ENCODE results near the gene ACSF3.
"Not testable (repeated sequence)": the region's sequence is repeated elsewhere in the genome, so short reads cannot be mapped to it uniquely, and the experiment has no call there.

ACSF3 gene

DNA sequence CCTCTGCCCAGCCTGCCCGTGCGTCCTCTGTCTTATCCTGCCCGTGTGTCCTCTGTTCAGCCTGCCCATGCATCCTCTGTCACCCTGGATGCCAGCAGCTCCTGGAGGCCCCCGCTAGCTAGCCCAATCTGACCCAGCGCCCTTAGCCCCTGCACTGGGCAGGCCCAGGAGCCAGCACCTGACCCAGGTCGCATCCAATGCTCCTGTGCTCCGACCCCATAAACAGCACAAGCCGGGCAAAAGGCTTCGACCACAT is 91.0 kb downstream of the ACSF3 start:
- ChIA-PET CTCF (no interaction called here), POLR2A (no interaction called here)
- Histone ChIP-seq H3K9me3 (ENCODE audit: control insufficient read depth, insufficient read depth, low read depth, low read length) (no peaks in the 10 kb centered on the region), H3K27ac (ENCODE audit: extremely low read depth, low read depth, low read length) (no peak overlapping the region), H3K36me3 (ENCODE audit: control insufficient read depth in 2 of 2, insufficient read depth in 1 of 2, low read length in 2 of 2) (no peaks in the 10 kb centered on the region), H3K4me1 (ENCODE audit: control insufficient read depth, insufficient read depth, low read length) (no peaks in the 10 kb centered on the region), H3K4me3 (ENCODE audit: low read depth, low read length) (no peak overlapping the region)
- TF ChIP-seq ZNF585B (tag by site-specific recombination; IDR thresholded peaks at IDR 0.05) (no peak), ZNF701 (tag by site-specific recombination; IDR thresholded peaks at IDR 0.05) (no peak), ZNF366 (tag by site-specific recombination; conservative IDR thresholded peaks at IDR 0.05) (no peak), ZXDB (tag by site-specific recombination; IDR thresholded peaks at IDR 0.05) (no peak), ZNF670 (tag by site-specific recombination; IDR thresholded peaks at IDR 0.05; ENCODE audit: low read depth) (no peak)

DNA sequence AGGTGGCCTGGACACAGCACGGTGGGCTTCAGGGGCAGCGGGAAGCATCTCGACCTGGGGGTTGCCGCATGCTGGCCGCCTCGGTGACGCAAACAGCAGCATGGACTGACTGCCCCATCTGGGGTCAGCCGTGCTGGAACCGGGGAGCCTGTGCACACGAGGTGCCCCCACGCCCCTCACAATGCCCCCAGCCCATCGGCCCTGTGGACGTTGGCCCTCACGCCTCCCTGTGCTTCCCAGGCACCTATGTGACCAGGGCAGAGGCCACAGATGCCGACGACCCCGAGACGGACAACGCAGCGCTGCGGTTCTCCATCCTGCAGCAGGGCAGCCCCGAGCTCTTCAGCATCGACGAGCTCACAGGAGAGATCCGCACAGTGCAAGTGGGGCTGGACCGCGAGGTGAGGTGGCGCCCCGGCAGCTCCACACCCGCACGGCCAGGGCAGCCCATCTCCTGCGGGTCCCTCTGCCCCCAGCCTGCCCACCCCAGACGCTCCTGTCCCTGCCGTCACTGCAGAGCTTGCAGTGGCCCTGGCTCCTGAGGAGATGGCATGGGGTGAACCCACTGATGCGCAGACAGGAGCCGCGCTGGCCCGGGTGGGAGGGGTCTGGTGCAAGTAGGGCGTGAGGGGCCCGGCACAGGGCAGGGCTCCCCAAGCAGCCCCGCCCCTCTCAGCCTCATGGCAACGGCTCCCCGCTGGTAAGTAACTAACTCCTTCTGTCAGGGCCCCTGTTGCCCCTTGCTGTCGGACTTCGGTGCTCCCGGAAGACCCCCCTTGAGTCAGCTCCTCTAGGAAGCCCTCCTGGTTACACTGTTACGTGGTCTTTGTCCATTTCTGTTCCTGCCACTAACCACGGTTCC is 91.5 kb downstream of the ACSF3 start:
- H3K4me1 ChIP-seq (ENCODE audit: control insufficient read depth, insufficient read depth, low read length) = no peaks in the 10 kb centered on the region
- H3K27ac ChIP-seq (ENCODE audit: extremely low read depth, low read depth, low read length) = no peak overlapping the region
- POLR2A ChIA-PET = no interaction called here
- no peak overlapping the region for H3K4me3 ChIP-seq (ENCODE audit: low read depth, low read length)
- no peaks in the 10 kb centered on the region for H3K9me3 ChIP-seq (ENCODE audit: control insufficient read depth, insufficient read depth, low read depth, low read length)
- no peaks in the 10 kb centered on the region for H3K36me3 ChIP-seq (ENCODE audit: control insufficient read depth in 2 of 2, insufficient read depth in 1 of 2, low read length in 2 of 2)
- TF ChIP-seq ZNF223 (tag by site-specific recombination; IDR thresholded peaks at IDR 0.05) (no peak), KLF9 (tag by site-specific recombination; IDR thresholded peaks at IDR 0.05; ENCODE audit: low read depth) (0 out of 2 replicates have a peak, but pooled peaks have one; percentile 15), ZNF549 (tag by site-specific recombination; IDR thresholded peaks at IDR 0.05) (no peak), KLF1 (tag by site-specific recombination; IDR thresholded peaks at IDR 0.05) (peak; percentile 66), ZNF433 (tag by site-specific recombination; IDR thresholded peaks at IDR 0.05; ENCODE audit: low read depth) (no peak), ZNF121 (tag by site-specific recombination; IDR thresholded peaks at IDR 0.05) (no peak), ZNF544 (tag by site-specific recombination; IDR thresholded peaks at IDR 0.05) (no peak), OSR2 (tag by site-specific recombination; IDR thresholded peaks at IDR 0.05) (no peak)
- CTCF ChIA-PET = interaction anchor here (0.9 kb wide), 1 partner anchor 8 kb away, joined by 4 read pairs; no protein-coding TSS in a partner anchor

- POLR2A ChIA-PET; H3K27ac ChIP-seq (ENCODE audit: extremely low read depth, low read depth, low read length); H3K9me3 ChIP-seq (ENCODE audit: control insufficient read depth, insufficient read depth, low read depth, low read length); H3K4me1 ChIP-seq (ENCODE audit: control insufficient read depth, insufficient read depth, low read length); H3K36me3 ChIP-seq (ENCODE audit: control insufficient read depth in 2 of 2, insufficient read depth in 1 of 2, low read length in 2 of 2); H3K4me3 ChIP-seq (ENCODE audit: low read depth, low read length): not testable (repeated sequence)
- TF ChIP-seq ZNF580 (tag by site-specific recombination; IDR thresholded peaks at IDR 0.05) (0 out of 2 replicates have a peak, but pooled peaks have one; percentile 28), ZNF423 (tag by site-specific recombination; IDR thresholded peaks at IDR 0.05) (0 out of 2 replicates have a peak, but pooled peaks have one; percentile 9), ZSCAN16 (tag by site-specific recombination; IDR thresholded peaks at IDR 0.05) (peak; percentile 92)
- CTCF ChIA-PET = interaction anchor here (0.9 kb wide), 1 partner anchor 9 kb away, joined by 4 read pairs; no protein-coding TSS in a partner anchor
These were observed 92.4 kb downstream of the ACSF3 start for GRCh38 chr16:89185887-89186592.

GRCh38 chr16:89186593-89187031 is 93.0 kb downstream of the ACSF3 start:
- POLR2A ChIA-PET; H3K9me3 ChIP-seq (ENCODE audit: control insufficient read depth, insufficient read depth, low read depth, low read length); H3K27ac ChIP-seq (ENCODE audit: extremely low read depth, low read depth, low read length); H3K4me1 ChIP-seq (ENCODE audit: control insufficient read depth, insufficient read depth, low read length); CTCF ChIA-PET; H3K36me3 ChIP-seq (ENCODE audit: control insufficient read depth in 2 of 2, insufficient read depth in 1 of 2, low read length in 2 of 2); H3K4me3 ChIP-seq (ENCODE audit: low read depth, low read length): not testable (repeated sequence)
- TF ChIP-seq ZNF792 (tag by site-specific recombination; IDR thresholded peaks at IDR 0.05) (peak; percentile 92; the same call in 1 of the 2 replicates), ZSCAN16 (tag by site-specific recombination; IDR thresholded peaks at IDR 0.05) (peak; percentile 100)
